ENCODE results near the gene RWDD2A.
"Not testable (repeated sequence)": the region's sequence is repeated elsewhere in the genome, so short reads cannot be mapped to it uniquely, and the experiment has no call there.

RWDD2A gene

GRCh38 chr6:83192871-83193746 lies at the start of gene RWDD2A, which contains the start of gene PGM3:
RWDD2A (plus strand) TSS chr6:83193357; CDS start chr6:83194452, 1,095 bp downstream.
PGM3 (minus strand) TSS chr6:83193265; CDS start chr6:83191012, 2,253 bp downstream.
- peak; percentile 89 to 90 for DNase-seq

GRCh38 chr6:83151114-83151513 lies 42.0 kb upstream of the RWDD2A start:
- no peak for DNase-seq

- DNase-seq, result no peak
Observed at GRCh38 chr6:83152913-83153312, 40.2 kb upstream of the RWDD2A start.

- no peak for DNase-seq
Observed at GRCh38 chr6:83153883-83154521, 39.2 kb upstream of the RWDD2A start.

- no peak for DNase-seq
Observed at GRCh38 chr6:83155794-83156193, 37.4 kb upstream of the RWDD2A start.

- DNase-seq, result no peak
Observed at GRCh38 chr6:83160167-83160566, 33.0 kb upstream of the RWDD2A start.

DNA sequence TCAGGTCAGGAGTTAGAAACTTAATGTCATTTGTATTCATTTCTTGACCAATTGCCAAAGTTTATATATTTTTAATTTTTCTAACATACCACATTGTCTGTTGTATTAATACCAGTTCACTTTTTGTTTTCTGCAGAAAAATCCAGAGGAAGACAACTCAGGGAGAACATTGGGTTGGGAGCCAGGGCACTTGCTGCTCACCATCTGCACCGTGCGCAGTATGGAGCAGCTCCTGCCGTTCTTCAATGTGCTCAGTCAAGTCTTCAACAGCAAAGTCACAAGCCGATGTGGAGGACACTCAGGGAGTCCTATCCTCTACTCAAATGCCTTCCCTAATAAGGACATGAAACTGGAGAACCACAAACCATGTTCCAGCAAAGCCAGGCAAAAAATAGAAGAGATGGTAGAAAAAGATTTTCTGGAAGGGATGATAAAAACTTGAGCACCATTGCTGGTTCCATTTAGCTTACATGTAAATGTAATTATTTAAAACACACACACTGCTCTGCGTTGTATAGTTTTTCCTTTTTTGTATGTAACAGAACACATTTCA lies 25.4 kb upstream of the RWDD2A start:
- no peak for DNase-seq

- DNase-seq, result no peak
Observed at GRCh38 chr6:83168556-83168955, 24.6 kb upstream of the RWDD2A start.

DNA sequence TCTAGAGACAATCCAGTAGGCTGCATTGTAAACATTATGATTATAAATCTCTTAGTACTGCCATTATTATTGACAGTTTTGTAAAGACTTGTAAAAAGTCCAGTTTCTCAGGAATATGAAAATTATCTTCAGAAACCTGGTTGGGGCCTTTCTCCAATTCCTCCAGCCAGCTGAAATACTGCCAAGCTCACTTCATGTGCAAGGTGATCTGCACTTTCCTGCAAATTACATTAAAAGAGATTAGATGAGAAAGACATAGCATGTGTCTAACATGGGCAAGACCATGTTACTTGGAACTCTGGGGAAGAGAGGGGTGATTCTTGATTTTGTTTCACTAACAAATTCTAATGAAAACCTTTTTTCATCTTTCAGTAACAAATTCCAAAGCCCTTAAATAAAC lies 24.1 kb upstream of the RWDD2A start:
- no peak for DNase-seq

- DNase-seq, result no peak
Observed at GRCh38 chr6:83169511-83169910, 23.6 kb upstream of the RWDD2A start.

DNA sequence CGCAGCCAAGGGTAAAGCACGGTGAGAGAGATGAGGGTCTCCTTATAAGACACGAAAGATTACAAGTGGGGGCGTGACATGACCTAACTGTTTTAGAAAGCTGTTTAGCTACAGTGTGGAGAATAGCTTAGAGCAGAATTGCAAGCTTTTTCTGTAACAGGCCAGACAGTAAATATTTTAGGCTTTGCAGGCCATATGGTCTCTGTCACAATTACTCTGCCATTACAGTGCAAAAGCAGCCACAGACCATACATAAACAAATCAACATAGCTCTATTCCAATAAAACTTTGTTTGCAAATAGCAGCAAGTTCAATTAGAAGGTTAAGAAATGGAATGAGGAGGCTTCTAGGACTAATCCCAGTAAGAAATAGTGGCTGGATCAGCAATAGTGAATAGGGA lies 16.9 kb upstream of the RWDD2A start:
- DNase-seq, result no peak

DNA sequence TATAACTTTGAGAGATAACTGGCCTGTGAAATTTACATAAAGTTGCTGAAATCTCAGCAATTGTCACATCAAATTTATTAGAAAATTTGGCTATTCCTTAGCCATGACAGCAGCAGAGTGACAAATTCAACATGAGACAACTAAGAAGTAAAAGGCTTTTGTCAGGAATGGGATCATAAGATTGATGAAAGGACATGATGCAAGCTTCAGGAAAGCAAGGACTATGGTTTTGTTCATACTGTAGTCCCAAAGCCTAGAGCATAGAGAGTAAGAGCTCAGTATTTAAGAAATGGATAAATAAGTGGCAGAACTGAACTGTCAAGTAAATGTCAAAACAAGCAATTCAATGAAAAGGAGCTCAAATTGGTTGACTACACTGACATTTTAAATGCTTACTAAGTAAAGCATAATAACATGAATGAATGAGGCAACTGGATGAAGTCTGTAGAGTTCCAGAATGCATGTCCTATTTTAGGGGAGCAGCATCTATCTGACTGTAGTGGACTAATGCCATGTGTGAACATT lies 12.7 kb upstream of the RWDD2A start:
- DNase-seq, result no peak

DNA sequence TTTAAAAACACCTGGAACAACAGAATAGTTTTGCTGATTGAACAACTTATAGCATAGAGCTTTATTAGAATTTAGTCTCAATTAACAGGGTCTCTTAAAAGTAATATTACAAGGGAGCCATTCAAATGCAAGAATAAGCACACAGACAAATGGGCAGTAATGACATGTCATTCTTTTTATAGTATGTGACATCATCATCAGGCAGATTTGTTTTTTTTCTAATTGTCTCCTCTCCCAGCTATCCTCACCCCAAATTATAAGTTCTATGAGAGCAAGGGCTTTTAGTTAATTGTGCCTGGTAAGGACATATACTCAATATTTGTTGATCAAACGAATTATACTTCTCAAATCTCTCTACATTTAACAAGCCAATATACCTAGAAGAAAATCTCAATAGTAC lies 11.0 kb upstream of the RWDD2A start:
- no peak for DNase-seq

- no peak for DNase-seq
Observed at GRCh38 chr6:83183082-83183828, 9.9 kb upstream of the RWDD2A start.

GRCh38 chr6:83185096-83185495 lies 8.1 kb upstream of the RWDD2A start:
- DNase-seq, result no peak

GRCh38 chr6:83188501-83188900 lies 4.7 kb upstream of the RWDD2A start:
- no peak for DNase-seq

DNA sequence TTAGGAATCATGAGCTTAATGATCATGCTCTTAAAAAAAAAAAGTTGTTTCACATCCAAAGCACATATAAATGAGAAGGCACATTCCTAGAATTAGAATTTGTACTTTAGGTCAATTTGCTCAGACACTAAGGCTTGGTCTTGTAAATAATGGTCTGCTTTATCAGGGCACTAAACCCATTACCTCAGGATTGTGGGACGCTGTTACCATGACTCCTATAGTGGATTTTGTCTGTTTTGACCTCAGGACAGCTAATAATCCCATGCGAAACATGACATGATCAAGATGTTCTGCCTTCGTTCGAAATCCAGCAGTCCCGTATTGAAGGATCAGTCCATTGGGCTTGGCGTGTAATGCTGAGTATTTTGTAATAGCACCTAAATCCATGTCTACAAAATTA lies 2.5 kb upstream of the RWDD2A start:
- DNase-seq, result no peak

DNA sequence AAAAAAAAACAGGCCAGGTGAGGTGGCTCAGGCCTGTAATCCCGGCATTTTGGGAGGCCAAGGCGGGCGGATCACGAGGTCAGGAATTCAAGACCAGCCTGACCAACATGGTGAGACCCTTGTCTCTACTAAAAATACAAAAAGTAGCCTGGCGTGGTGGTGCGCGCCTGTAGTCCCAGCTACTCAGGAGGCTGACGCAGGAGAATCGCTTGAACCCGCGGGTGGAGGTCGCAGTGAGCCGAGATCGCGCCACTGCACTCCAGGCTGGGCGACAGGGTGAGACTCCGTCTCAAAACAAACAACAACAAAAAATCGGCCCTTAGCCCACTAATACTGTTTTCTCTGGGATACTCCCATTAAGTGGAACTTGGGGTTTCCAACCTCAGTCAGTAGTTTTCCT lies 1.2 kb upstream of the RWDD2A start:
- not testable (repeated sequence) for DNase-seq

GRCh38 chr6:83192456-83192855 lies 701 bp upstream of the RWDD2A start:
- DNase-seq, result no peak

DNA sequence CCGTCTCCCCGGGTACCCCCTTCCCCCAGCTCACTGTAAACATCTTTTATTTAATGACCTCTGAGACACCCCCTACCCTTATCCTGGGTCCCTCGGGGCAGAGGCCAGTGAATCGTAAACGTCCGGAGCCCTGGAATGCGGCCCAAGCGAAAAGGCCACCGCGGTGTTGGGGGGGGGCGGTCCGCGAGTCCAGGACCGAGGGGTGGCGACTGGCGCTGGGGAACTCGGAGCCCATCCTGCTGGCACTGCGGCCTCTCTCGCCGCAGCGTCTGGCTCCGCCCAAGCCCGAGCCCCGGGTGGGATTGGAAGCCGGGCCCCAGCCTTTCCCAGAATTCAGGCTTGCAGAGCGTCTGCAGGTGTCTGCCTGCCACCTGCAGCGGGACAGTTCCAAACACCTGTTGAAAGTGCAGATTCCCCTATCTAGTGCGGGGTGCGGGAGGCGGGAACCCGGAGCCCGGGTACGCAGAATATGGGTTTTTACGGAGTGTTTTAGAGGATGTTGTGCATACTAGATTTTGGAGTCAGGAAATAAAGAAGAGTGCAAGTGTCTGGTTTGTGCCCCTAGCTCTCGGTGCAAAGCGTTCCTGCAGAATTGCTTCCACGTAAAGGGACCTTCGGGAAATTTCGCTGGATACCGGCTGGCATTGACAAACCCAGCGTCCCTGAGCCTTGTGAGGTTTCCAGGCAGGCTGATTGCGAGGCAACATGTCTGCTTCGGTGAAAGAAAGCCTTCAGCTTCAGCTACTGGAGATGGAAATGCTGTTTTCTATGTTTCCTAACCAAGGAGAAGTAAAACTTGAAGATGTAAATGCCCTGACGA lies 800 bp downstream of the RWDD2A start:
- peak; percentile 27 to 33 for DNase-seq

- DNase-seq, result no peak
Observed at GRCh38 chr6:83198486-83199172, 5.5 kb downstream of the RWDD2A start.
